Thymus (tissue), 11 donors: ENCODE data around the gene APEH. TPM values are rescaled to one million over a fixed set of nuclear protein-coding genes. Genes with fewer than 3 reads are reported as not detected.

Source experiments
- DNase-seq, 9 donors: peaks; one replicate each; pipeline ENCODE4 v3.0.0-alpha.2; 2013; ENCODE audit warnings: low spot score in 9 of 9, low read depth in 6 of 9, missing footprints in 1 of 9
- H3K27ac ChIP-seq, 2 donors: one replicate each; pipeline ENCODE4 v1.5.1; 2013; ENCODE audit warnings: control low read depth in 1 of 2, low read depth in 1 of 2, low read length in 1 of 2, mild to moderate bottlenecking in 1 of 2, moderate library complexity in 1 of 2
- H3K27me3 ChIP-seq, 2 donors: one replicate each; pipeline ENCODE4 v1.5.1; 2013; ENCODE audit warnings: low read length in 1 of 2; ENCODE audit not compliant: control insufficient read depth in 2 of 2, insufficient read depth in 1 of 2
- H3K36me3 ChIP-seq, 2 donors: one replicate each; pipeline ENCODE4 v1.5.1; 2013; ENCODE audit warnings: low read length in 1 of 2, mild to moderate bottlenecking in 1 of 2, moderate library complexity in 1 of 2; ENCODE audit not compliant: control insufficient read depth in 2 of 2, insufficient read depth in 2 of 2
- H3K4me1 ChIP-seq, 2 donors: one replicate each; pipeline ENCODE4 v1.5.1; 2013; ENCODE audit warnings: low read length in 2 of 2; ENCODE audit not compliant: control insufficient read depth in 2 of 2, insufficient read depth in 2 of 2
- H3K4me3 ChIP-seq, 2 donors: one replicate each; pipeline ENCODE4 v1.5.1; 2013; ENCODE audit warnings: low read length in 2 of 2, control low read depth in 1 of 2, mild to moderate bottlenecking in 1 of 2
- H3K9me3 ChIP-seq, 2 donors: one replicate each; pipeline ENCODE4 v1.5.1; 2013; ENCODE audit warnings: low read length in 1 of 2, mild to moderate bottlenecking in 1 of 2; ENCODE audit not compliant: control insufficient read depth in 2 of 2, insufficient read depth in 1 of 2
- whole genome bisulfite sequencing: extraction: QIAGEN DNeasy Blood & Tissue Kit; methylation state at CpG from one replicate; pipeline ENCODE4 v1.1.7; 2013; 5-methylcytosine and 5-hydroxymethylcytosine counted together
- polyA plus RNA-seq: library from polyadenylated mRNA; stranded (reverse); fragments of 200-250 nt; gene quantifications from one replicate; pipeline ENCODE4 v1.2.3, GENCODE V29; 2013
- total RNA-seq: library from RNA; stranded (reverse); fragments of 120-200 nt; gene quantifications from one replicate; pipeline ENCODE4 v1.2.4, GENCODE V29; 2013
- donor health status: healthy.

APEH gene
- total and polyA plus RNA-seq, 2 donors: 45.8 to 90.5 TPM

DNA sequence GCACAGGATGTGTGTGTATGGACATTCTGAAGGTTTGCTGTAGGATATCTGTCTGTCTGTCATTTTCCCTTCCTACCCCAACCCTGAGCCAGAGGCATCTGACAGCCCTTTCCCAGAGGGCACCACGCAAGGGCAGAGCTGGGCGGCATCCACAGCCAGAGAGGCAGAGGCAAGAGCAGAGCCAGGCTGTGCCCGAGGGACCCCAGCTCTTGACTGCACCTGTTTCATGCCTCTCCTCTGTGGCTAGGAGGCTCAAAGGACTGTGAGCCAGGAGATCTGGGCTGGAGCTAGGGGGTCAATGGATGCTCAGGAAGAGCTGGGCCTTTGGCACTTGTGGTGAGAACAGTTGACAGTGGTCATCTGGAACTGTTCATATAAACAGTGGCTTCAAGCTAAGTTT, 4.8 kb upstream of the APEH start:
- WGBS: 90% methylated on average over 3 of the region's 3 CpGs
- no peak overlapping the region for H3K4me3 ChIP-seq
- H3K4me1 ChIP-seq: peaks cover 0 to 6% of the 10 kb centered on the region in 2 donors
- DNase-seq: no peak
- no peak overlapping the region for H3K27ac ChIP-seq
- H3K36me3 ChIP-seq: no peaks in the 10 kb centered on the region
- H3K27me3 ChIP-seq: peaks cover 0 to 2% of the 10 kb centered on the region in 2 donors
- peaks cover 0 to 4% of the 10 kb centered on the region in 2 donors for H3K9me3 ChIP-seq

- 75% methylated on average over 6 of the region's 6 CpGs for WGBS
These were observed 3.2 kb upstream of the APEH start for GRCh38 chr3:49670940-49671290.

GRCh38 chr3:49671291-49672288, 2.6 kb upstream of the APEH start:
- 57% methylated on average over 11 of the region's 11 CpGs for WGBS
- Histone ChIP-seq H3K27me3 (no peaks in the 10 kb centered on the region), H3K36me3 (peaks cover 8 to 10% of the 10 kb centered on the region in 2 donors), H3K4me1 (peaks cover 6 to 14% of the 10 kb centered on the region in 2 donors), H3K4me3 (no peak overlapping the region), H3K27ac (no peak overlapping the region), H3K9me3 (peaks cover 0 to 4% of the 10 kb centered on the region in 2 donors)
- DNase-seq: peak; percentile 34 to 78 (median 57)

More at GRCh38 chr3:49670940-49671290, 3.2 kb upstream of the APEH start:
- no peak for DNase-seq
- H3K4me3 ChIP-seq: no peak overlapping the region
- H3K36me3 ChIP-seq: peaks cover 2 to 3% of the 10 kb centered on the region in 2 donors
- H3K4me1 ChIP-seq: peaks cover 6 to 14% of the 10 kb centered on the region in 2 donors
- peaks cover 0 to 4% of the 10 kb centered on the region in 2 donors for H3K9me3 ChIP-seq
- H3K27ac ChIP-seq: no peak overlapping the region
- H3K27me3 ChIP-seq: peaks cover 0 to 2% of the 10 kb centered on the region in 2 donors

- H3K4me1 ChIP-seq: peaks cover 6 to 14% of the 10 kb centered on the region in 2 donors
- peaks cover 0 to 4% of the 10 kb centered on the region in 2 donors for H3K9me3 ChIP-seq
- peaks cover 23 to 24% of the 10 kb centered on the region in 2 donors for H3K36me3 ChIP-seq
- H3K27ac ChIP-seq: peak overlapping the region; percentile 92 to 93
- 29% methylated on average over 17 of the region's 17 CpGs for WGBS
- DNase-seq: peak in 2 of 9 donors; percentile 22 to 23
- no peaks in the 10 kb centered on the region for H3K27me3 ChIP-seq
- peak overlapping the region; percentile 66 to 69 for H3K4me3 ChIP-seq
These were observed 933 bp upstream of the APEH start for GRCh38 chr3:49673121-49673714.

GRCh38 chr3:49674497-49674983, 389 bp downstream of the APEH start:
- Histone ChIP-seq H3K27ac (peak overlapping the region in 1 of 2 donors; percentile 22), H3K36me3 (peaks cover 36% of the 10 kb centered on the region in 2 donors), H3K9me3 (peaks cover 0 to 4% of the 10 kb centered on the region in 2 donors), H3K27me3 (no peaks in the 10 kb centered on the region), H3K4me1 (peaks cover 6 to 14% of the 10 kb centered on the region in 2 donors), H3K4me3 (peak overlapping the region; percentile 66 to 69)
- WGBS: 6% methylated on average over 34 of the region's 34 CpGs
- peak in 1 of 9 donors; percentile 18 for DNase-seq

GRCh38 chr3:49675912-49676311, 1.8 kb downstream of the APEH start:
- Histone ChIP-seq H3K4me1 (peaks cover 6 to 14% of the 10 kb centered on the region in 2 donors), H3K9me3 (peaks cover 0 to 4% of the 10 kb centered on the region in 2 donors)

DNA sequence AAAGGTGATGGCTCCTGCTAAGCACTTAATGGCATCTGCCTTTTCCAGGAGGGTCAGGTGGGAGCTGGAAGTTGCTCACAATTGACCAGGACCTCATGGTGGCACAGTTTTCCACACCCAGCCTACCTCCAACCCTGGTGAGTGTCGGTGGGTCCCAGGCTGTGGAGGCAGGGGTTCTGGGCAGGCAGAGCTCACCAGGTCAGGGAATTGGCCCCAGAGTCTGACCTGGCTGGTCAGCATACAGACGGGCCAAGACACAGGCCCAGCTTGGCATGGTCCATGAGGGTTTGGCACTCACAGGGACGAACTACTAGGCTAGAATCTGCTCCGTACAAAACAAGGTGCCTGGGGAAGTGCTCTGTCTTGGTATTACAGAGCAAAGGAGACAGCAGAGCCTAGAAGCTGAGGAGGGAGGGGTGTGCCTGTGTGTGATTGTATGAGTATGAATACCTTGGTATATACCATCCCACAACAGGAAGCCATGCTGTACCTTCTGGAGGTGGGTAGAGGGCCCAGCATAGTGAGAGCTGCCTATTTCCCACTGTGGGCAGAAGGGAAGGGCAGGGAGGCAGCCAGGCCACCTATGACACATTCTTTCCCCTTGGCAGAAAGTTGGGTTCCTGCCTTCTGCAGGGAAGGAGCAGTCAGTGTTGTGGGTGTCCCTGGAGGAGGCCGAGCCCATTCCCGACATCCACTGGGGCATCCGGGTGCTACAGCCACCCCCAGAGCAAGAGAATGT, 6.5 kb downstream of the APEH start:
- Histone ChIP-seq H3K4me1 (no peaks in the 10 kb centered on the region), H3K9me3 (no peaks in the 10 kb centered on the region), H3K36me3 (peaks cover 77 to 84% of the 10 kb centered on the region in 2 donors), H3K27ac (no peak overlapping the region), H3K27me3 (peaks cover 0 to 10% of the 10 kb centered on the region in 2 donors), H3K4me3 (no peak overlapping the region)
- DNase-seq: no peak
- WGBS: 93% methylated on average over 7 of the region's 7 CpGs

More at GRCh38 chr3:49675912-49676311, 1.8 kb downstream of the APEH start:
- no peak for DNase-seq
- no peaks in the 10 kb centered on the region for H3K27me3 ChIP-seq
- no peak overlapping the region for H3K27ac ChIP-seq
- no peak overlapping the region for H3K4me3 ChIP-seq
- WGBS: 98% methylated on average over 11 of the region's 11 CpGs
- H3K36me3 ChIP-seq: peaks cover 48 to 49% of the 10 kb centered on the region in 2 donors

GRCh38 chr3:49681232-49681522, 7.0 kb downstream of the APEH start:
- H3K4me1 ChIP-seq: no peaks in the 10 kb centered on the region

More at GRCh38 chr3:49681232-49681522, 7.0 kb downstream of the APEH start:
- Histone ChIP-seq H3K27ac (no peak overlapping the region), H3K36me3 (peaks cover 72 to 79% of the 10 kb centered on the region in 2 donors), H3K9me3 (no peaks in the 10 kb centered on the region), H3K27me3 (peaks cover 2 to 15% of the 10 kb centered on the region in 2 donors), H3K4me3 (no peak overlapping the region)
- 99% methylated on average over 2 of the region's 2 CpGs for WGBS
- no peak for DNase-seq
